A549 treated with dexamethasone at 1 μM for 4 hours (cell line): ENCODE measurements around the gene PSPN. TPM values are rescaled to one million over a fixed set of nuclear protein-coding genes. Genes with fewer than 3 reads are reported as not detected.

ENCODE experiments used
- total RNA-seq: library from RNA; stranded (reverse); fragments of 200-300 nt; extraction: Qiagen RNA extraction; gene quantifications from 5 replicates; pipeline ENCODE4 v1.2.3, GENCODE V29; 2022

The PSPN gene
- total RNA-seq = 0.52 to 1.1 TPM (median 0.96 TPM) in 5 replicates

GRCh38 chr19:6375411-6376010 lies at the start of gene PSPN:
TSS of gene PSPN (minus strand) at chr19:6375933. CDS start at chr19:6375849, 84 bp downstream.

GRCh38 chr19:6424195-6424938 lies 48.6 kb upstream of the PSPN start, which contains the start of gene KHSRP:
TSS of gene KHSRP (minus strand) at chr19:6424811. CDS start at chr19:6424701, 110 bp downstream.

GRCh38 chr19:6393074-6393982 lies 17.6 kb upstream of the PSPN start, which contains the start of gene GTF2F1:
TSS of gene GTF2F1 (minus strand) at chr19:6393164. CDS start at chr19:6392995, 169 bp downstream.

GRCh38 chr19:6372594-6373095 lies 3.1 kb downstream of the PSPN start, which contains the start of gene ALKBH7:
TSS of gene ALKBH7 (plus strand) at chr19:6372794. CDS start at chr19:6372821, 27 bp downstream.

GRCh38 chr19:6333439-6333838 lies 42.3 kb downstream of the PSPN start, which contains the start of gene ACER1:
TSS of gene ACER1 (minus strand) at chr19:6333612. CDS start at chr19:6333551, 61 bp downstream.

Other genes with a start within 250 kb of the PSPN start
- gene ACSBG2, start 240.3 kb downstream of the PSPN start, total RNA-seq = not detected in 5 replicates
- 12.8 to 28.7 TPM (median 27.2 TPM) in 5 replicates for gene MLLT1, start 96.0 kb downstream of the PSPN start, total RNA-seq
- gene ACER1, start 42.3 kb downstream of the PSPN start, total RNA-seq = not detected in 5 replicates
- gene CLPP, start 14.4 kb downstream of the PSPN start, total RNA-seq = 43.5 to 75.1 TPM (median 73.9 TPM) in 5 replicates
- 16.1 to 29.5 TPM (median 28.9 TPM) in 5 replicates for gene ALKBH7, start 3.1 kb downstream of the PSPN start, total RNA-seq
- gene GTF2F1, start 17.2 kb upstream of the PSPN start, total RNA-seq = 56.6 to 64.0 TPM (median 60.6 TPM) in 5 replicates
- gene KHSRP, start 48.9 kb upstream of the PSPN start, total RNA-seq = 175 to 228 TPM (median 223 TPM) in 5 replicates
- gene SLC25A41, start 57.8 kb upstream of the PSPN start, total RNA-seq = 0.09 to 0.22 TPM (median 0.14 TPM) in 5 replicates
- gene SLC25A23, start 83.9 kb upstream of the PSPN start, total RNA-seq = 15.0 to 23.2 TPM (median 20.4 TPM) in 5 replicates
- 2.6 to 3.8 TPM (median 3.5 TPM) in 5 replicates for gene CRB3, start 88.3 kb upstream of the PSPN start, total RNA-seq
- gene DENND1C, start 105.9 kb upstream of the PSPN start, total RNA-seq = 0.13 to 0.25 TPM (median 0.21 TPM) in 5 replicates
- 5.5 to 8.4 TPM (median 8.1 TPM) in 5 replicates for gene TUBB4A, start 126.4 kb upstream of the PSPN start, total RNA-seq
- gene TNFSF9, start 155.1 kb upstream of the PSPN start, total RNA-seq = 2.9 to 4.8 TPM (median 3.2 TPM) in 5 replicates
- gene CD70, start 215.2 kb upstream of the PSPN start, total RNA-seq = 13.4 to 21.8 TPM (median 19.0 TPM) in 5 replicates